Measurements from ENCODE around the gene B4GALNT1.

DNA sequence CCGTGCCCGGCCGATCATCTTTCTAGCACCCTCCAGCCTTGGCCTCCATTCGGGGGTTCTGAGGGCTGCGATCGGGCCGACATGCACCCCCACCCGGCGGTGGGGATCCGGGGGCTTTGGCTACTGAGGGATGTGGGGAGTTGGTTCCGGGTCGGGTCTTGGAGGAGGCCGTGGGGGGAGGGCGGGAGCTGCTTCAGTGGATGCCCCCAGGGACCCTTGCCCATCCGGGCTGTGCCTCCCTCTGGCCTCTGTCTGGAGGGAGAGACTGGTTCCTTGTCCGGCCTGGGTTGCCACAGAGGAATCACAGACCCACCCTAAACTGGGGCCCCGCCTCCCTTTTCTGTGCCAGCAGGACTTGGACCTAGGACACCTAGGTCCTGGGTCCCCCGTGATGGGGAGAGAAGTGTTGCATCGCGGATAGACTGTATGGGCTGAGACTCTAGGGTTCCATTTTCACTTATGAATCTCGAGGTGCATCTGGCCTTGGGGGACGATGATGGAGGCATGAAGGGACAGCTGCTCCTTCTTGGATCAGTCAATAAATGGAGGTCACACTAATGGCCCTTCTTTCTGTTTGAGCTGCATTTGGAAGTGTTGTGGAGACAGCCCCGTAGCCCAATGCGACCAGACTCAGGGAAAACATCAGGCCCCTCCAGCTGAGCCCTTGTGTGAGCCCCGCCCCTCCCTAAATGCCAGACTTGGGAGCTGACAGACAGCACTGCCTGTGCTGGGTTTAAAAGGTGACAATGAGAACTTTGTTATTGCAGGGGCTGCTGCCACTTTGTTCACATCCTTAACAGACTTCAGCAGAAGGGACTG is 27.8 kb downstream of the B4GALNT1 start:
- TF ChIP-seq, protein P1, sequence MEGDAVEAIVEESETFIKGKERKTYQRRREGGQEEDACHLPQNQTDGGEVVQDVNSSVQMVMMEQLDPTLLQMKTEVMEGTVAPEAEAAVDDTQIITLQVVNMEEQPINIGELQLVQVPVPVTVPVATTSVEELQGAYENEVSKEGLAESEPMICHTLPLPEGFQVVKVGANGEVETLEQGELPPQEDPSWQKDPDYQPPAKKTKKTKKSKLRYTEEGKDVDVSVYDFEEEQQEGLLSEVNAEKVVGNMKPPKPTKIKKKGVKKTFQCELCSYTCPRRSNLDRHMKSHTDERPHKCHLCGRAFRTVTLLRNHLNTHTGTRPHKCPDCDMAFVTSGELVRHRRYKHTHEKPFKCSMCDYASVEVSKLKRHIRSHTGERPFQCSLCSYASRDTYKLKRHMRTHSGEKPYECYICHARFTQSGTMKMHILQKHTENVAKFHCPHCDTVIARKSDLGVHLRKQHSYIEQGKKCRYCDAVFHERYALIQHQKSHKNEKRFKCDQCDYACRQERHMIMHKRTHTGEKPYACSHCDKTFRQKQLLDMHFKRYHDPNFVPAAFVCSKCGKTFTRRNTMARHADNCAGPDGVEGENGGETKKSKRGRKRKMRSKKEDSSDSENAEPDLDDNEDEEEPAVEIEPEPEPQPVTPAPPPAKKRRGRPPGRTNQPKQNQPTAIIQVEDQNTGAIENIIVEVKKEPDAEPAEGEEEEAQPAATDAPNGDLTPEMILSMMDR (IDR thresholded peaks at IDR 0.05) = no peak
- TF ChIP-seq POLR2A (IDR thresholded peaks at IDR 0.05) = peak in 1 of 2 donors; percentile 19

All from thyroid gland (tissue), 4 donors.